Adrenal gland (tissue), 12 donors: ENCODE results near the gene CSNK1A1. TPM values are rescaled to one million over a fixed set of nuclear protein-coding genes. Genes with fewer than 3 reads are reported as not detected.
"Not testable (repeated sequence)": the region's sequence is repeated elsewhere in the genome, so short reads cannot be mapped to it uniquely, and the experiment has no call there.

ENCODE experiments used
- DNase-seq, 7 donors: peaks; one replicate each; pipeline ENCODE4 v3.0.0-alpha.2; 2019 to 2020
- H3K27ac ChIP-seq, 5 donors: fragments of 200-600 bp; sonication (generic) in 4 of 5; 1 replicate in 3 of 5; 2 replicates in 2 of 5; pipeline versions ENCODE4 v1.5.1 to v1.8.0; 2016 to 2020; ENCODE audit warnings: mild to moderate bottlenecking in 1 of 5
- H3K27me3 ChIP-seq: fragments of 200-600 bp; 2 replicates; pipeline ENCODE4 v1.8.0; 2021
- H3K36me3 ChIP-seq, 2 donors: fragments of 200-600 bp; replicated peaks in 1 of 2; 1 replicate in 1 of 2; 2 replicates in 1 of 2; pipeline versions ENCODE4 v1.5.1 to v1.8.0; 2018 to 2022
- H3K4me1 ChIP-seq, 2 donors: fragments of 200-600 bp; replicated peaks in 1 of 2; 1 replicate in 1 of 2; 2 replicates in 1 of 2; pipeline versions ENCODE4 v1.5.1 to v1.8.0; 2018 to 2021
- H3K4me3 ChIP-seq, 4 donors: fragments of 200-600 bp; sonication (generic) in 3 of 4; one replicate each; pipeline ENCODE4 v1.5.1; 2016 to 2018
- H3K9me3 ChIP-seq, 3 donors: fragments of 200-600 bp; sonication (generic) in 1 of 3; replicated peaks in 1 of 3; 1 replicate in 2 of 3; 2 replicates in 1 of 3; pipeline versions ENCODE4 v1.5.1 to v1.8.0; 2016 to 2021
- CTCF ChIP-seq, 6 experiments: fragments of 450-650 bp in 4 of 6; fragments of 200-600 bp in 2 of 6; sonication (generic) in 1 of 6; IDR thresholded peaks; 1 replicate in 5 of 6; 2 replicates in 1 of 6; pipeline versions ENCODE4 v1.5.1 to v1.8.0; 2016 to 2021; ENCODE audit warnings: antibody characterized with exemption in 6 of 6, mild to moderate bottlenecking in 2 of 6, moderate library complexity in 1 of 6
- POLR2A ChIP-seq, 2 donors: fragments of 450-650 bp; IDR thresholded peaks; one replicate each; pipeline ENCODE4 v1.6.1; 2017; ENCODE audit warnings: antibody characterized with exemption in 2 of 2, mild to moderate bottlenecking in 2 of 2, moderate library complexity in 1 of 2
- WGBS, 4 donors: extraction: QIAGEN DNeasy Blood & Tissue Kit in 2 of 4; methylation state at CpG; one replicate each; pipeline versions ENCODE4 v1.1.5 to v1.1.7; 2013 to 2017; 5-methylcytosine and 5-hydroxymethylcytosine counted together
- intact Hi-C, 2 donors: fragments of 100-400 bp; cut with DNase I; formaldehyde crosslinking; loops; one replicate each; pipeline versions ENCODE4 v1.14.1 to v1.15.0; 2022 to 2023
- polyA plus RNA-seq, 3 donors: library from polyadenylated mRNA; stranded (reverse); fragments of 200-250 nt in 2 of 3; fragments of 350-450 nt in 1 of 3; fragmentation: Illumina TruSeq in 1 of 3; extraction: RNeasy Lipid Tissue Mini Kit (QIAGEN cat#74804) in 1 of 3; gene quantifications; one replicate each; pipeline ENCODE4 v1.2.3, GENCODE V29; 2013 to 2014
- total RNA-seq, 9 donors: library from RNA; depleted of rRNA in 4 of 9; stranded (reverse); fragments of >200 nt in 4 of 9; fragments of 120-200 nt in 1 of 9; fragmentation: NEBNext Ultra II Directional in 1 of 9; extraction: Animal tissue kit (Norgen Biotek cat#: 25700) in 1 of 9; gene quantifications; one replicate each; pipeline versions ENCODE4 v1.1.0 to v1.2.4, GENCODE V29; 2013 to 2023
- donor health status: healthy with polysubstance abuse.
- donor health status: Bipolar disorder and iron deficiency.
- donor health status: DM: yes; HTN: yes; CAD: no.
- donor health status: DM: no; HTN: no; CAD: no.
- donor health status: DM: no; HTN: no; CAD: no.
- donor health status: DM: yes; HTN: yes; CAD: no.

Gene CSNK1A1
- total and polyA plus RNA-seq, 12 donors = 51.0 to 301 (median 220) TPM

GRCh38 chr5:149543361-149544027 lies 7.7 kb downstream of the CSNK1A1 start:
- peak overlapping the region in 4 of 5 donors; percentile 28 to 81 (median 52) for H3K27ac ChIP-seq
- H3K9me3 ChIP-seq = no peaks in the 10 kb centered on the region
- peaks cover 34 to 91% of the 10 kb centered on the region in 2 donors for H3K4me1 ChIP-seq
- TF ChIP-seq POLR2A (IDR thresholded peaks at IDR 0.05) (no peak), CTCF (IDR thresholded peaks at IDR 0.05) (no peak)
- no peaks in the 10 kb centered on the region for H3K27me3 ChIP-seq
- no peak for DNase-seq
- 23 to 27% (median 26%) methylated on average over 8 of the region's 8 CpGs for WGBS, 4 donors
- no peak overlapping the region for H3K4me3 ChIP-seq
- intact Hi-C loops = loop anchor here in 1 of 2 donors (10.0 kb wide), 1 partner anchor 49 kb away; no protein-coding TSS in a partner anchor
- peaks cover 0 to 36% of the 10 kb centered on the region in 2 donors for H3K36me3 ChIP-seq

- H3K4me3 ChIP-seq = no peak overlapping the region
- TF ChIP-seq CTCF (IDR thresholded peaks at IDR 0.05) (no peak), POLR2A (IDR thresholded peaks at IDR 0.05) (no peak)
- intact Hi-C loops = loop anchor here in 1 of 2 donors (10.0 kb wide), 1 partner anchor 47 kb away; no protein-coding TSS in a partner anchor
- H3K36me3 ChIP-seq = peaks cover 0 to 34% of the 10 kb centered on the region in 2 donors
- no peaks in the 10 kb centered on the region for H3K9me3 ChIP-seq
- H3K4me1 ChIP-seq = peaks cover 20 to 75% of the 10 kb centered on the region in 2 donors
- DNase-seq = peak in 2 of 7 donors; percentile 37
- H3K27ac ChIP-seq = no peak overlapping the region
- WGBS, 4 donors = 57 to 68% (median 62%) methylated on average over 6 of the region's 6 CpGs
- H3K27me3 ChIP-seq = no peaks in the 10 kb centered on the region
Measured at GRCh38 chr5:149541893-149542292, 9.3 kb downstream of the CSNK1A1 start.

- intact Hi-C loops = loop anchor here in 1 of 2 donors (10.0 kb wide), 1 partner anchor 45 kb away; no protein-coding TSS in a partner anchor
- H3K4me1 ChIP-seq = peaks cover 19 to 75% of the 10 kb centered on the region in 2 donors
- WGBS, 4 donors = 58 to 62% (median 61%) methylated on average over 3 of the region's 3 CpGs
- no peak overlapping the region for H3K4me3 ChIP-seq
- TF ChIP-seq CTCF (IDR thresholded peaks at IDR 0.05) = no peak
- no peak for TF ChIP-seq POLR2A (IDR thresholded peaks at IDR 0.05)
- DNase-seq = no peak
- H3K27ac ChIP-seq = peak overlapping the region in 1 of 5 donors; percentile 28
- no peaks in the 10 kb centered on the region for H3K9me3 ChIP-seq
- peaks cover 0 to 19% of the 10 kb centered on the region in 2 donors for H3K36me3 ChIP-seq
- no peaks in the 10 kb centered on the region for H3K27me3 ChIP-seq
Measured at GRCh38 chr5:149540089-149540488, 11.2 kb downstream of the CSNK1A1 start.

- Histone ChIP-seq H3K36me3 (peaks cover 0 to 15% of the 10 kb centered on the region in 2 donors), H3K9me3 (no peaks in the 10 kb centered on the region), H3K27me3 (no peaks in the 10 kb centered on the region), H3K4me3 (no peak overlapping the region), H3K27ac (no peak overlapping the region), H3K4me1 (peaks cover 14 to 77% of the 10 kb centered on the region in 2 donors)
- no peak for TF ChIP-seq POLR2A (IDR thresholded peaks at IDR 0.05)
- TF ChIP-seq CTCF (IDR thresholded peaks at IDR 0.05) = no peak
- intact Hi-C loops = no loop called here
- 69 to 94% (median 76%) methylated on average over 1 of the region's 1 CpG for WGBS, 4 donors
- DNase-seq = no peak
Measured at GRCh38 chr5:149537374-149537975, 13.8 kb downstream of the CSNK1A1 start.

- 86 to 91% (median 89%) methylated on average over 5 to 6 of the region's 6 CpGs for WGBS, 4 donors
- DNase-seq, H3K4me3 ChIP-seq, intact Hi-C loops, H3K9me3 ChIP-seq, H3K27me3 ChIP-seq: not testable (repeated sequence)
- H3K36me3 ChIP-seq = peaks cover 0 to 15% of the 10 kb centered on the region in 2 donors
- H3K4me1 ChIP-seq = peaks cover 14 to 64% of the 10 kb centered on the region in 2 donors
- peak overlapping the region in 1 of 5 donors; percentile 6 for H3K27ac ChIP-seq
Measured at GRCh38 chr5:149535787-149536186, 15.5 kb downstream of the CSNK1A1 start.
